PC-3 (cell line): ENCODE data around the gene CACNG8.

ENCODE experiments used
- CTCF ChIP-seq: fragments of 300-600 bp; sonication (generic); conservative IDR thresholded peaks from 2 replicates; pipeline ENCODE4 v1.5.1; 2017; ENCODE audit warnings: antibody characterized with exemption, low read depth, mild to moderate bottlenecking, low read length
- EZH2 ChIP-seq: fragments of 300-600 bp; sonication (generic); IDR thresholded peaks from one replicate; pipeline ENCODE4 v1.6.1; 2017; ENCODE audit warnings: antibody characterized with exemption, mild to moderate bottlenecking, low read length; ENCODE audit not compliant: unreplicated experiment

- no peak for TF ChIP-seq CTCF
- no peak for TF ChIP-seq EZH2
Observed at GRCh38 chr19:54014920-54015560, 52.3 kb downstream of the CACNG8 start.
